Stimulated activated CD8-positive, alpha-beta memory T cell treated with anti-CD3 and anti-CD28 coated beads, Interleukin-7, amount 100 ng/mL, for 4 hours (primary cell): ENCODE measurements around the gene FARSB.
"Not testable (repeated sequence)": the region's sequence is repeated elsewhere in the genome, so short reads cannot be mapped to it uniquely, and the experiment has no call there.

ENCODE experiments used
- DNase-seq, 2 donors: peaks; one replicate each; pipeline ENCODE4 v3.0.0-alpha.2; 2020; ENCODE audit warnings: low read depth in 2 of 2

FARSB gene

DNA sequence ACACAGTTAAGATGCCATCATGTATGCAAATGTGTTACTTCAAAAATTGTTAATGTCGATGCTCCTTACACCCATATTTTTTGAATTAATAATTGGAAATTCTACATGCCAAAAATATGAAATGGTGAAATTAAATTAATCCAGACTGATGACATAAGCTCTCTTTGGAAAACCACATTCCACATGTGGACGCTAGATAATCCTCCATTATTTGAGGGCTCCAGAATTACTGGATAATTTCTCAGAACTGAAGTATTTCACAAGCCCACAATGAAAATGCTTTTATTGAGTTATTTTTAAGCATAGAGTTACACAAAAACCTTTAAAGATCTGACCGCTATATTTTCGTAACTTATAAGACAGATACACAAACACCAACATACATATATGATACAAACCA is 47.8 kb downstream of the FARSB start:
- DNase-seq, result no peak

DNA sequence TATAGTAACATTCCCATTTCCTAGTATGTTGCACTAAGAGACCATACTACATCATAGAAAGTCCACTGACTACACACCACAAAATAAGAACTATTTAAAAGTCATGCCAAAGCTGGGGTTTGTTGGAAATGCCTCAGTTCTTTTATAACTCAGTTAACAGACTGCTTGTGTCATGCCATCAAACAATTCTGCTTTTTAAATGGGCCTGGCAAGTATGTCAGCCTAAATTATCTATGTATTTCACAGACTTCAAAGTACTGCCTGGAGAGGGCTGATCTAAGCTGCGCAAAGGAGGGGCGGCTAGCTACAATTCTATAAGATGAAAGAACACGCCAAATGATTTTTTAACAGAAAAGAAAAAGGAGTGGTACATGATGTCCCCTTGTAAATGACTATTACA is 49.6 kb downstream of the FARSB start:
- no peak for DNase-seq

DNA sequence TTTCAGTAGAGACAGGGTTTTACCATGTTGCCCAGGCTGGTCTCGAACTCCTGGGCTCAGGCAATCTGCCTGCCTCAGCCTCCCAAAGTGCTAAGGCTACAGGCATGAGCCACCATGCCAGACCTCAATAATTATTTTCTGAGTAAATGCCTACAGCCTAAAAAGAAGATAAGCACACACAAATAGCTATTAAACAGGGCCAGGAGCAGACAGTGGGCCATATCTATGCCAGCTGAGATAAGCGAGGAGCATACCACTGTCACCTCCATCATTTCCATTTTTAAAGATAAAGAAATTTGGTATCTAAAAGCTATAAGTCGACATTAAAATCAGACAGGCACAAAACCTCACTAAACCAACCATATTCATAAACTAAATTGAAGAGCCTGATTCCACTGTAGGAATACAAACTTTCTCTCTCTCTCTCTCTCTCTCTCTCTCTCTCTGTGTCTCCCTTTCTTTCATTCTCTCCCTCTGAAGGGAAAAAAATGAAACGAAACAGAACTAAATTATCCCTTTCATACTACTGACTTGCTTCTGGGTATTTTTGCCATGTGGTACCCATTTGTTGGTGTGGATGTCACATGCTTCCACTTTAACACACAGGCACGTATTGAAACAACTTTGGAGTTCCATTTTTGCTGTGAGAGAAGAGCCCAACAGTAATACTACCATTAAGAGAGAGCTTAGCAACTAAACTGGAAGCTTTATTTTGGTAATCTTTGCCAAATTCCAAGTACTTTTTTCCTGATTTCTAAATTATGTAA is 51.0 kb downstream of the FARSB start:
- DNase-seq, result no peak

DNA sequence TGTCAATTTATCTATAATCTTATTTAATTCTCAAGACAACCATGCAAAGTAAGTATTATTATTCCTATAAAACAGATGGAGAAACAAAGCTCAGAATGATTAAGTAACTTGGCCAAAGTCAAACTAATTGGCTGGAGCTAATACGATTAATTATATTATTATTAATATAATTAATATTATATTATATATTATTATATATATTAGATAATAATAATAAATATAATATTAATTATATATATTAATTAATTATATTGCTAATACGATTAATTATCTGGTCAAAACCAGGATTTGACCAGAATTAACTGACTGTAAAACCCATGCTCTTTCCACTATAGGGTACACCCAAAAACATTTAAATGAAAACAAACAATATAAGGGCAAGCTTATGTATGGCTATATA is 52.4 kb downstream of the FARSB start:
- DNase-seq, result no peak

DNA sequence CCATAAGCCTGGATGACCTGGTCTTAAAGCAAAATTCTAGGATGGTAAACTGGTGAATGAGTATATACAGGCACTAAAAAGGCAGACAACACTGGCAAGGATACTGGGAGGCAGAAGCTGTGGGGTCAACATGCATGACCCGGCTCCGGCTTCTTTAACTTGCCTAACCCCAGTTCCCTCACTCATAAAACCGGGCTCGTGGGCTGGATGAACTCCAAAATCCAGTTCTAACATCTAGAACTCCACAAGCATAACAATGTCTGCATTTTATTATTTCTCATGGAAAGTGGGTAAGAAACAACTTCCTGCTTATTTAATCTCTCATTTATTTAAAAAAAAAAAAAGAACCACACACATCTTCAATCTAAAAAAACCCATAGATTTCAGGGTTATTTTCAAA is 57.3 kb downstream of the FARSB start:
- no peak for DNase-seq

DNA sequence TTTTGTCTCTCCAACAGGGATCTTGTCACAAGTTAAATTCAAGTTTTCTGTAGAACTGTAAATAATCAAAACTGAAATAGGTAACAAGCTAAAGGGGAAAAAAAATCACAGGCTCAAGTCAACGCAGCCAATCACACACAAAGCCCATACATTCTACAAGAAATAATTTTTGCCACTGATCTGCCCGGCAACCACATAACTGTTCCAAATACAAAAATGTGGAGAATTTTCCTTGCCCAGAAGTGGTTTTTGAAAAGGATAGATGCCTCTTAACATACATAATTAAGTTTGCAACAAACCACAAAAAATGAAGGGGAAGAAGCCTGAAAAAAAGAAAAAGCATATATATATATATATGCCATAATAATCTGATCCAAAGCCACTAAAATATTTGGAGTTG is 60.3 kb downstream of the FARSB start:
- DNase-seq, result no peak

DNA sequence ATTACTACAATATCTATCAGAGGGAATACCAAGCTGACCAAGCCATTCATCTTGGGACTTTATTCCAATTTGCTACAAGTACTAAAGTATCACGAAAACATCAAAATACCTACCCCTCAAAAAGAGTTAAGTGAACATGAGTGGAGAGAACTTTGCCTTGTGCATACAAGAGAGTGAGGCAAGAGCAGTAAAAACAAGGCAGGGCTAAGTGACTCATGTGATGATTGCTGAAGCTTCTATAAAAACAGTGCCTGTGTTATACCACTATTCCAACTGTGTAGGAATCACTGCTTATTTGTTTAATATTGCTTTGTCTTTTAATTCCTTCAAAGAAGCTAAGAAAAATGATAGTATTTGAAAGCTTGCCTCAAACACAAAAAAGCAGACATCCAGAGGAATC is 61.2 kb downstream of the FARSB start:
- DNase-seq, result no peak

DNA sequence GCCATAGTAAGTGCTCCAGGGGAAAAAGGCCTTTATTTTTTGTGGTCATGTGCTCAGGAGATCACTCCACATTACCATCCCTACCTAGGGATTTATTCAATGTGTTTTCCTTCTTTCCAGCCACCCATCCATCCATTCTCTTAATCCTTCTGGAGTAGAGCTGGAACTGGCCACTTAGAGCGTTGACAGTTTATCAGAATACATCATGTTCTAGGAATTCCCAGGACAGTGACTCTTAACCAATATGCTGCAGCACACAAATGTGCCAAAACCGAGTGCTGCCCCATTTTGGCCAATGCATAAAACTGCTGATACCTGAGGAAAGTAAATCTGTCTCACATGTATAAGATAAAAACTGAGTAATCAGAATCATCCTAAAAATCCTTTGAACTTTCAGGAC is 63.7 kb downstream of the FARSB start:
- DNase-seq, result no peak

DNA sequence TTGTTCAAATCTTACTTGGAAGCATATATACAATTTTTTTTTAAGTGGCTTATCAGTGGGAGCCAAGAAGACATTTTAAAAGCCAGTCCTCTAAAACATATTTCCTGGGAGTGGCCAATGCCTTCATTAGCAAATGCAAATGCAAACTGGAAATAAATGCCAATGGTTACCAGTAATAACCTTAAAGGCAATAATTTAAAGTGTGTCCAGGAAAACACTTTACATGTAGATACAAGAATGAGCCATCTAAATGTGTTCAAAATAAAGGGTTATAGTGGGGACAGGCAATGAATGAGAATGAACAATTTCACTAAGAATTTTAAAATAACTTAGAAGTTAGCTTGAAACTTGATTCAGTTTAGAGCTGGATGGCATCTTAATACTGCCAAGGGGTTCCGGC is 64.2 kb downstream of the FARSB start:
- no peak for DNase-seq

DNA sequence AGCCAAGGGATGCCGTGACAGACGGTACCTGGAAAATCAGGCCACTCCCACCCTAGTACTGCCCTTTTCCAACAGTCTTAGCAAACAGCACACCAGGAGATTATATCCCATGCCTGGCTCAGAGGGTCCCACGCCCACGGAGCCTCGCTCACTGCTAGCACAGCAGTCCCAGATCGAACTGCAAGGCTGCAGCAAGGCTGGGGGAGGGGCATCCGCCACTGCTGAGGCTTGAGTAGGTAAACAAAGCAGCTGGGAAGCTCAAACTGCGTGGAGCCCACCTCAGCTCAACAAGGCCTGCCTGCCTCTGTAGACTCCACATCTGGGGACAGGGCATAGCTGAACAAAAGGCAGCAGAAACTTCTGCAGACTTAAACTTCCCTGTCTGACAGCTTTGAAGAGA is 71.3 kb downstream of the FARSB start:
- not testable (repeated sequence) for DNase-seq

GRCh38 chr2:222582928-222583327 is 73.0 kb downstream of the FARSB start:
- DNase-seq, result no peak

DNA sequence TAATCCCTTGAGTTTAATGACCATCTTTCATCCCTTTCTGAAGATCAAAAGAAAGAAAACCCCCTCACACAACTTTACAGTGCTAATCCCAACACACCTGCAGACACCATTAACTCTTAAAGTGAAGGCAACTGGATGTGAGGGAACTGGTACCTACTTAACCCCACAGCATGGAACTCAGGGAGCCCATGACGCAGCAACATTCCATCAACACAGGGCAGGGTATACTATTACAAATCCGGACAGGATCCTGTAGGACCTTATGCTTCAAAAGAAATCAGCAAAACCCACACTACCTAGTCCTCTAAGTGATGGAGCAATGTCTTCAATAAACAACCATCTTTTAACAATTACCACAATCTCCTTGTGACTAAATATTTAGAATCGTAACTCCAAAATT is 78.6 kb downstream of the FARSB start:
- no peak for DNase-seq

DNA sequence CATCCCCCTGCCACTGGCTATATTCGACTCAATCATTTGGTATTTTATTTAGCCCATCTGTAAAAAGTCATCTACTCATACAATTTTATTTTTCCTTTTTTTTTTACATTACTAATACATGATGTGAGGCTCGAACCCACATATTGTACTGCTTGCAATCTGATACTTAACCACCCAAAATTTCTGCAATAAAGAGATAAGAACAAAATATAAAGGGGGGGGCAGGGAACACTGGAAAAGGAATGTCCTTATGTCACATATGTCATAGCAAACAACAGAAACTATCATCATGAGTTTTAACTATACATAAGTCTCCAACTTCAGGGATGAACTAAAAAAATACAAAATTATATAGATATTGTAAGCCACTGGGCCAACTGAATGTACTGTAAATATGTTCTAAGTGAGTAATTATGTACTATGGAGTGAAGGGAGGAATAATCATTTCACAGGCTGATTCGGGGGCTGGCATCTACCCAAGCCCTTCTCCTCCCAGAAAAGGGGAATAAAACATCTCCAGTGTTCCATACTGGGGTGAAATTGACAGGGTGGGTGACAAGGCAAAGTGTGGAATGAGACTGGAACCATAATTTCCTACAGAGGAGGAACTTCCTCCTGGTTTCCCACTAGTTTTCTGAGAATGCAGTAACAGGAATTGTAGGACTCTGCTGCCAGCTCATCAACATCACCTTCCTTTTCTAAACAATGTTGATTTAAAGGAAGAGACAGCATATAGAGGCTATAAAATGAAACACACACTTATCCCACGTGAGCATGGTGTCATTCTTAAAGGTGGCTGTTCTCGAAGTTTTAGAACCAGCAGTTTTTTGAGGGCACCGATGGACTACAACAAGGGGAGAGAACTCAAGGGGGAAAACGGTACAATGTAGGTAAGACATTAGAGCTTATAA is 79.5 kb downstream of the FARSB start:
- no peak for DNase-seq

- no peak for DNase-seq
Observed at GRCh38 chr2:222575618-222576017, 80.3 kb downstream of the FARSB start.

- no peak for DNase-seq
Observed at GRCh38 chr2:222572751-222573174, 83.1 kb downstream of the FARSB start.

- no peak for DNase-seq
Observed at GRCh38 chr2:222572264-222572721, 83.6 kb downstream of the FARSB start.

GRCh38 chr2:222569826-222570225 is 86.1 kb downstream of the FARSB start:
- no peak for DNase-seq

- DNase-seq, result no peak
Observed at GRCh38 chr2:222568865-222569264, 87.0 kb downstream of the FARSB start.

- no peak for DNase-seq
Observed at GRCh38 chr2:222566229-222566628, 89.7 kb downstream of the FARSB start.

DNA sequence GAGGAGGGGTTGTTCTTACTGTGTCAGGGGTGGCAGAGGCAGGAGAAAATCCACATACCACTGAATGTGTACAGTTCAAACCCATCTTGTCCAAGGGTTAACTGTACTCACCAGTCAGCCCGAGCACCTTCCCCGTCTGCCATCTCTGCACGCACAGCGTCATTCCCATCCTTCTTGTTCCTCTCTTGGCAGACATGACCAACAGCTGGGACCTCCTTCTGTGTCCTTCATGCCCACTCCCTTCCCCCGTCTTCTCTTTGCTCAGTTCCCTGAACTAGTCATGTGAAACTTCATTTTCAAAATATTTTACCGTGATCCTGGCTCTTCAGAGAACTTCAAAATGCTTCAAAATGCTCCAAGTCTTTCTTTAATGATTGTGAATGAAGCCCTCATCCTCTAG is 92.0 kb downstream of the FARSB start:
- no peak for DNase-seq

- no peak for DNase-seq
Observed at GRCh38 chr2:222563106-222563718, 92.7 kb downstream of the FARSB start.

DNA sequence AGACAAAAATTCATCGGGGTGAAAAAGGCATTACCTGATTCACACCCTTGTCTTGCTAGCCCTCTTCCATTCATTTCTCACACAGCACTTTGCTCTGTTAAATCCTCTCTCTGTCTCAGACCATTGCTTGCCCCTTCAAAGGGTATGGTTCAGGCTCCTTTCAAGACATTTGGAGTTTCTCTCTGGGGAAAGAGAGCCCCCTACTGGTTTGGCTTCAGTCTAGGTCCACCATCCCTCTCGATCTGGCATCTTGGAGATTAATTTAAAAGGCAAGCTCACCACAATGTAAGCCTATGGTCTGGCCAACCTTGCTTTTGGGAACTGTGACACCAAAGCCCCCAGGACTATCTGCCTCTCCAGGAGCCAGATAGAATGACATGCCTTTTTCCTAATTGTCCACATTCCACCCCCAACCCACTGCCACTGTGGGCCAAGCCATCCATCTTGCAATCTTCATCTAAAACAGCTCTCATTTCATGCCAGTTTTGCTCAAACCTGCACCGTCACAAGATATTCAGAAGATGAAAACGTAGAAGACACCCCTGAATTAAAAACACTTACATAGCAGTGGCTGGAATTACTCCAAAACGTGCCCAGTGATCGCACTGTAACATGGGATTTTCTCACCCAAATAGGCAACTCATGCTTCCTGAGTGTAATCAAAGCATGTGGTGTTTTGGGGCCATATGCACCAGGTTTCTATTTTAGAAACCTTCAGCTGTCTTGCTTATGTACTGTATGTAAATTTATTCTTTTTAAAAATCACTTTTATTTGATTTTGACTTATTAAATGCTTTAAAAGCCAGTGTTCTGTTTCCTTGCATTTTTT is 93.9 kb downstream of the FARSB start:
- DNase-seq, result no peak
